ACHN (cell line): Measurements from ENCODE around the gene SH2D4B.

ENCODE experiments used
- DNase-seq: peaks from one replicate; pipeline ENCODE4 v3.0.0-alpha.2; 2015
- in situ Hi-C: cut with HindIII; loops from 2 replicates; pipeline ENCODE4 v1.10.0; 2017; ENCODE audit warnings: low sequenced_read_pairs, low pct_ligation_motif_present, low pct_unique_long_range_greater_than_20kb

Gene SH2D4B

GRCh38 chr10:80502621-80503583, 34.8 kb upstream of the SH2D4B start:
- in situ Hi-C loops = no loop called here
- DNase-seq = no peak

- DNase-seq = no peak
- in situ Hi-C loops = no loop called here
Measured at GRCh38 chr10:80503584-80504157, 34.0 kb upstream of the SH2D4B start.

- DNase-seq = no peak
Measured at GRCh38 chr10:80504158-80504811, 33.4 kb upstream of the SH2D4B start.

GRCh38 chr10:80504897-80505465, 32.7 kb upstream of the SH2D4B start:
- DNase-seq = no peak
- in situ Hi-C loops = no loop called here

More at GRCh38 chr10:80504158-80504811, 33.4 kb upstream of the SH2D4B start:
- in situ Hi-C loops = no loop called here

GRCh38 chr10:80506189-80506575, 31.5 kb upstream of the SH2D4B start:
- DNase-seq = peak; percentile 94
- in situ Hi-C loops = no loop called here

- in situ Hi-C loops = no loop called here
Measured at GRCh38 chr10:80506836-80507487, 30.7 kb upstream of the SH2D4B start.

GRCh38 chr10:80509108-80509402, 28.6 kb upstream of the SH2D4B start:
- no peak for DNase-seq
- in situ Hi-C loops = no loop called here

More at GRCh38 chr10:80506836-80507487, 30.7 kb upstream of the SH2D4B start:
- no peak for DNase-seq

- peak; percentile 51 for DNase-seq
- in situ Hi-C loops = no loop called here
Measured at GRCh38 chr10:80509403-80510161, 28.1 kb upstream of the SH2D4B start.

GRCh38 chr10:80512031-80512526, 25.6 kb upstream of the SH2D4B start:
- no peak for DNase-seq
- in situ Hi-C loops = no loop called here

GRCh38 chr10:80513106-80513505, 24.6 kb upstream of the SH2D4B start:
- in situ Hi-C loops = no loop called here
- DNase-seq = no peak

GRCh38 chr10:80515511-80515910, 22.2 kb upstream of the SH2D4B start:
- in situ Hi-C loops = no loop called here
- no peak for DNase-seq

- in situ Hi-C loops = no loop called here
- no peak for DNase-seq
Measured at GRCh38 chr10:80515941-80516340, 21.8 kb upstream of the SH2D4B start.

- in situ Hi-C loops = no loop called here
- no peak for DNase-seq
Measured at GRCh38 chr10:80516506-80517075, 21.1 kb upstream of the SH2D4B start.

- in situ Hi-C loops = no loop called here
- DNase-seq = no peak
Measured at GRCh38 chr10:80517416-80518142, 20.1 kb upstream of the SH2D4B start.

GRCh38 chr10:80518143-80518806, 19.4 kb upstream of the SH2D4B start:
- in situ Hi-C loops = no loop called here
- no peak for DNase-seq

GRCh38 chr10:80518807-80519360, 18.8 kb upstream of the SH2D4B start:
- in situ Hi-C loops = no loop called here
- DNase-seq = no peak
